Measurements from ENCODE around the gene MROH9.

- TF ChIP-seq, protein P1, sequence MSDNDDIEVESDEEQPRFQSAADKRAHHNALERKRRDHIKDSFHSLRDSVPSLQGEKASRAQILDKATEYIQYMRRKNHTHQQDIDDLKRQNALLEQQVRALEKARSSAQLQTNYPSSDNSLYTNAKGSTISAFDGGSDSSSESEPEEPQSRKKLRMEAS (IDR thresholded peaks at IDR 0.05), result no peak
- TF ChIP-seq TAF1 (IDR thresholded peaks at IDR 0.05; ENCODE audit: low read depth), result no peak
- TF ChIP-seq EP300 (IDR thresholded peaks at IDR 0.05; ENCODE audit: borderline replicate concordance), result no peak
- no peak for TF ChIP-seq ZBTB7A (IDR thresholded peaks at IDR 0.05; ENCODE audit: low read depth)
- TF ChIP-seq, protein P2, sequence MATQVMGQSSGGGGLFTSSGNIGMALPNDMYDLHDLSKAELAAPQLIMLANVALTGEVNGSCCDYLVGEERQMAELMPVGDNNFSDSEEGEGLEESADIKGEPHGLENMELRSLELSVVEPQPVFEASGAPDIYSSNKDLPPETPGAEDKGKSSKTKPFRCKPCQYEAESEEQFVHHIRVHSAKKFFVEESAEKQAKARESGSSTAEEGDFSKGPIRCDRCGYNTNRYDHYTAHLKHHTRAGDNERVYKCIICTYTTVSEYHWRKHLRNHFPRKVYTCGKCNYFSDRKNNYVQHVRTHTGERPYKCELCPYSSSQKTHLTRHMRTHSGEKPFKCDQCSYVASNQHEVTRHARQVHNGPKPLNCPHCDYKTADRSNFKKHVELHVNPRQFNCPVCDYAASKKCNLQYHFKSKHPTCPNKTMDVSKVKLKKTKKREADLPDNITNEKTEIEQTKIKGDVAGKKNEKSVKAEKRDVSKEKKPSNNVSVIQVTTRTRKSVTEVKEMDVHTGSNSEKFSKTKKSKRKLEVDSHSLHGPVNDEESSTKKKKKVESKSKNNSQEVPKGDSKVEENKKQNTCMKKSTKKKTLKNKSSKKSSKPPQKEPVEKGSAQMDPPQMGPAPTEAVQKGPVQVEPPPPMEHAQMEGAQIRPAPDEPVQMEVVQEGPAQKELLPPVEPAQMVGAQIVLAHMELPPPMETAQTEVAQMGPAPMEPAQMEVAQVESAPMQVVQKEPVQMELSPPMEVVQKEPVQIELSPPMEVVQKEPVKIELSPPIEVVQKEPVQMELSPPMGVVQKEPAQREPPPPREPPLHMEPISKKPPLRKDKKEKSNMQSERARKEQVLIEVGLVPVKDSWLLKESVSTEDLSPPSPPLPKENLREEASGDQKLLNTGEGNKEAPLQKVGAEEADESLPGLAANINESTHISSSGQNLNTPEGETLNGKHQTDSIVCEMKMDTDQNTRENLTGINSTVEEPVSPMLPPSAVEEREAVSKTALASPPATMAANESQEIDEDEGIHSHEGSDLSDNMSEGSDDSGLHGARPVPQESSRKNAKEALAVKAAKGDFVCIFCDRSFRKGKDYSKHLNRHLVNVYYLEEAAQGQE (IDR thresholded peaks at IDR 0.05; ENCODE audit: low read depth), result no peak
- TF ChIP-seq YY1 (IDR thresholded peaks at IDR 0.05; ENCODE audit: low read depth), result no peak
- no peak for TF ChIP-seq CEBPB (IDR thresholded peaks at IDR 0.05)
- no peak for TF ChIP-seq CREB1 (IDR thresholded peaks at IDR 0.05; ENCODE audit: low read depth)
- no peak for TF ChIP-seq FOXM1 (IDR thresholded peaks at IDR 0.05; ENCODE audit: borderline replicate concordance, low read depth)
- no peak for TF ChIP-seq USF1 (IDR thresholded peaks at IDR 0.05)
These were observed 176.8 kb downstream of the MROH9 start for GRCh38 chr1:171112119-171112518.
